Measurements from ENCODE around the gene UST.

GRCh38 chr6:148837941-148838340, 91.1 kb downstream of the UST start:
- TF ChIP-seq EZH2 (IDR thresholded peaks at IDR 0.05) (no peak), EZH2phosphoT487 (IDR thresholded peaks at IDR 0.05) (no peak), CTCF (IDR thresholded peaks at IDR 0.05) (no peak)
